Esophagus muscularis mucosa (tissue), 4 donors: ENCODE measurements around the gene AFAP1.

Source experiments
- EP300 ChIP-seq: sonication (generic); formaldehyde crosslinking; IDR thresholded peaks from one replicate; pipeline ENCODE4 v1.6.1; 2017; ENCODE audit warnings: antibody characterized with exemption
- POLR2A ChIP-seq: fragments of 450-650 bp; IDR thresholded peaks from one replicate; pipeline ENCODE4 v1.6.1; 2017; ENCODE audit warnings: antibody characterized with exemption, moderate library complexity, mild to moderate bottlenecking, low read depth
- TF ChIP-seq, protein P1 (sequence below), 3 experiments: fragments of 200-600 bp in 2 of 3; fragments of 450-650 bp in 1 of 3; sonication (generic) in 2 of 3; IDR thresholded peaks; one replicate each; pipeline ENCODE4 v1.5.1; 2017 to 2019; ENCODE audit warnings: antibody characterized with exemption in 3 of 3, mild to moderate bottlenecking in 2 of 3, moderate library complexity in 1 of 3

DNA sequence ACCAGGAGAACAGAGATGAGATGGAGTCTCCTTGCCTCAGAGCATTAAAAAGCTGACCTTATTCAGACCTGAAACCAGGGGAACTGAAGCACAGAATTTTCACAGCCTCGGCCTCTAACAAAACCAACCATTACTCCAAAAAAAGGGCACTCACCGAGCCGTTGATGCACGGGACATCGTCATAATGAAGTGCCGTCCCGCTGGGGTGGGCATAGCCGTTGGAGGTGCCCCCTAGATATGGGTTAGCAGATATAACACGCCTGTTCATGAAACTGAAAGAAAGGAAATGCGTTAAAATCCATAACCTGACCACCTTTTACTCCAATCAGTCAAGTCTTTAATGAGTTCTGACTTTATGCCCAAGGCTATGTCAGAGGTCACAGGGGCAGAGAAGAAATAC, 153.6 kb downstream of the AFAP1 start:
- TF ChIP-seq POLR2A: no peak
- TF ChIP-seq, protein P1, sequence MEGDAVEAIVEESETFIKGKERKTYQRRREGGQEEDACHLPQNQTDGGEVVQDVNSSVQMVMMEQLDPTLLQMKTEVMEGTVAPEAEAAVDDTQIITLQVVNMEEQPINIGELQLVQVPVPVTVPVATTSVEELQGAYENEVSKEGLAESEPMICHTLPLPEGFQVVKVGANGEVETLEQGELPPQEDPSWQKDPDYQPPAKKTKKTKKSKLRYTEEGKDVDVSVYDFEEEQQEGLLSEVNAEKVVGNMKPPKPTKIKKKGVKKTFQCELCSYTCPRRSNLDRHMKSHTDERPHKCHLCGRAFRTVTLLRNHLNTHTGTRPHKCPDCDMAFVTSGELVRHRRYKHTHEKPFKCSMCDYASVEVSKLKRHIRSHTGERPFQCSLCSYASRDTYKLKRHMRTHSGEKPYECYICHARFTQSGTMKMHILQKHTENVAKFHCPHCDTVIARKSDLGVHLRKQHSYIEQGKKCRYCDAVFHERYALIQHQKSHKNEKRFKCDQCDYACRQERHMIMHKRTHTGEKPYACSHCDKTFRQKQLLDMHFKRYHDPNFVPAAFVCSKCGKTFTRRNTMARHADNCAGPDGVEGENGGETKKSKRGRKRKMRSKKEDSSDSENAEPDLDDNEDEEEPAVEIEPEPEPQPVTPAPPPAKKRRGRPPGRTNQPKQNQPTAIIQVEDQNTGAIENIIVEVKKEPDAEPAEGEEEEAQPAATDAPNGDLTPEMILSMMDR (IDR thresholded peaks at IDR 0.05): no peak
- no peak for TF ChIP-seq EP300
